Measurements from ENCODE around the gene UBXN6.

Gene UBXN6

DNA sequence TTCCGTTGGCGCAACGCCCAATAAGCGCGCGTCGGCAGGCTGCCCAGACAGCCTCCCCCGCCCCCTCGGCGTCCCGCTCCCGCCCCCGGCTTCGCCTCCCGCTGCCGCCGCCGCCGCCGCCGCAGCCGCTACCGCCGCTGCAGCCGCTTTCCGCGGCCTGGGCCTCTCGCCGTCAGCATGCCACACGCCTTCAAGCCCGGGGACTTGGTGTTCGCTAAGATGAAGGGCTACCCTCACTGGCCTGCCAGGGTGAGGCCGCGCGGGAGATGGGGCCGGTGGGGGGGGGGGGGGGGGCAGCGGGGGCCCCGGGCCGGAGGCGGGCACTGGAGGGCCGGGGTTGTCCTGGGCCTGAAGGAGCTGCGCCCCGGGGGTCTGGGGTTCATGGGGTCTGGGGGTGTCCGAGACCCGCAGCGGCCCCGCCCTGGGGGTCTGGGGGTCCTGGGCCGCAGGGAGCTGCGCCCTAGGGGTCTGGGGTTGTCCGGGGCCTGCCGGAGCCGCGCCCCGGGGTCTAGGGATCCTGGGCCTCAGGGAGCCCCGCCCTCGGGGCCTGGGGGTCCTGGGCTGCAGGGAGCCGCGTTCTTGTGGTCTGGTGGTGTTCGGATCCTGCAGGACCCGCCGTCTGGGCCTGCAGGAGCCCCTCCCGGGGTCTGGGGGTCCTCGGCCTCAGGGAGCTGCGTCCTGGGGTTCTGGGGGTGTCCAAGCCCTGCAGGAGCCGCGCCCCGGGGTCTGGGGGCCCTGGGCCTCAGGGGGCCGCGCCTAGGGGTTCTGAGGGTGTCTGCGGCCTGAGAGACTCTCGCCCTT, 14.8 kb upstream of the UBXN6 start, which contains the start of gene HDGFL2:
TSS of gene HDGFL2 (plus strand) at position 124 of the 801 bp plus-strand sequence. CDS start at position 178, 54 bp downstream.
- peak within 1 kb of the TSS; percentile 77 for H3K4me3 ChIP-seq (ENCODE audit: control insufficient read depth, low read depth, low read length)
- TF ChIP-seq CTCF (conservative IDR thresholded peaks at IDR 0.05; ENCODE audit: control insufficient read depth, insufficient read depth, low read depth, low read length) = no peak
- no peak for DNase-seq (ENCODE audit: low read depth)

DNA sequence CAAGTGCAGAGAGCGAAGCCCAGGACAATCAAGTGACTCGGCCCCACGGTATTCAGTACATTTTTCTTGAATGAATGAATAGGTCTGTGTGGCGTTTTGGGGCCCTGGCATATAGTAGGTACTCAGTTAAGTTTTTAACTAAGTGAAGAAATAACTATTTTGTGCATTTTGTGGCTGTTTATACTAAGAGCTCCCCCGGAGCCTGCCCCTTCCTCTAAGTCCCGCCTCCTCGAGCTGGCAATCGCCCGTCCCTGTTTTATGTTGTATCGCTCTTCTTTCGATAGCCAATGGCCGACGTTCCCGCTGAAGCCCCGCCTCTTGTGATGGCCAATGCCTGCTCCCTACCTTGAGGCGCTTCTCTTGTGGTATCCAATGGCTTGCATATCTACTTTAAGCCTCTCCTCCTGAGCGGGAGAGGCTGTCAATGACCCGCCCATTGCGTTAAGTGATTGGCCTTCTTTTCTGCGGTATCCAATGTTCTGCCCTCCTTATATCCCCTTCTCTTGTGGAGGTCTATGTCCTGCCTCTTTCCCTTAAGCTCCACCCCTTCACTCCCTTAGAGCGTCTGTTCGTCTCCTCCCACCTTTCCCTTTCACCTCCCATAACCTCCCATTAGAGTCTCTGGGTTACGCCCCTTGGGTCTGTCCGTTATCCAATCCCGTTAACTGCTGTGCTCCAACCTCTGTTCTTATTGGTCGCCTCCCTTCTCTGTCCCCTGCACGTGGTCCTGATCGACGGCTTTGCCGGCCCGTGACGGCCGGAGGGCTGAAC, 14.0 kb upstream of the UBXN6 start:
- DNase-seq (ENCODE audit: low read depth) = peak; percentile 100
- peak overlapping the region; percentile 77 for H3K4me3 ChIP-seq (ENCODE audit: control insufficient read depth, low read depth, low read length)
- TF ChIP-seq CTCF (conservative IDR thresholded peaks at IDR 0.05; ENCODE audit: control insufficient read depth, insufficient read depth, low read depth, low read length) = no peak

DNA sequence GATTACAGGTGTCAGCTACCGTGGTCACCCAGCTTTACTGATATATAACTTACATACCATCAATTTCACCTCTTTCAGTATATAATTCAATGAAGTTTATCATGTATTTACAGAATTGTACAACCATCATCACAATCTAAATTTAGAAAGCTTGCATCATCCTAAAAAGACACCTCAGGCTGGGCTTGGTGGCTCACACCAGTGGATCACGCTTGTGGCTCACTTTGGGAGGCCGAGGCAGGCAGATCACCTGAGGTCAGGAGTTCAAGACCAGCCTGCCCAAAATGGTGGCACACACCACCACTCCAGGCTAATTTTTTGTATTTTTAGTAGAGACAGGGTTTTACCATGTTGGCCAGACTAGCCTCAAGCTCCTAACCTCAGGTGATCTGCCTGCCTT, 10.2 kb upstream of the UBXN6 start:
- no peak overlapping the region for H3K4me3 ChIP-seq (ENCODE audit: control insufficient read depth, low read depth, low read length)
- TF ChIP-seq CTCF (conservative IDR thresholded peaks at IDR 0.05; ENCODE audit: control insufficient read depth, insufficient read depth, low read depth, low read length) = no peak
- no peak for DNase-seq (ENCODE audit: low read depth)

DNA sequence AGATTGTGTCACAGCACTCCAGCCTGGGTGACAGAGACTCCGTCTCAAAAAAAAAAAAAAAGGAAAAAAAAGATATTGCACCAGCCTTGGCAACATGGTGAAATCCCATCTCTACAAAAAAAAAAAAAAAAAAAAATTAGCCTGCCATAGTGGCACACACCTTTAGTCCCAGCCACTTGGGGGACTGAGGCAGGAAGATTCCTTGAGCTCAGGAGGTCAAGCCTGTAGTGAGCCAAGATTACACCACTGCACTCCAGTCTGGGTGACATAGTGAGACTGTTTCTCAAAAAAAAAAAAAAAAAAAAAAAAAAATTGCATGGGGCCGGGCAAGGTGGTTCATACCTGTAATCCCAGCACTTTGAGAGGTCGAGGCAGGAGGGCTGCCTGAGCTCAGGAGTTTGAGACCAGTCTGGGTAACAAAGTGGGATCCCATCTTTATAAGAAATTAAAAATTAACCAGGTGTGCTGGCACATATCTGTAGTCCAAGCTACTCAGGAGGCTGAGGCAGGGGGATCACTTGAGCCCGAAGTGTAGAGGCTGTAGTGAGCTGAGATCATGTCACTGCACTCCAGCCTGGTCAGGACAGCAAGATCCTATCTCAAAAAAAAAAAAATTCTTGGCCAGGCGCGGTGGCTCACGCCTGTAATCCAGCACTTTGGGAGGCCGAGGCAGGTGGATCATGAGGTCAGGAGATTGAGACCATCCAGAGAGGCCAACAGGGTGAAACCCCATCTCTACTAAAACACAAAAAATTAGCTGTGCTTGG, 7.4 kb upstream of the UBXN6 start:
- H3K4me3 ChIP-seq (ENCODE audit: control insufficient read depth, low read depth, low read length) = no peak overlapping the region
- no peak for TF ChIP-seq CTCF (conservative IDR thresholded peaks at IDR 0.05; ENCODE audit: control insufficient read depth, insufficient read depth, low read depth, low read length)
- DNase-seq (ENCODE audit: low read depth) = no peak

DNA sequence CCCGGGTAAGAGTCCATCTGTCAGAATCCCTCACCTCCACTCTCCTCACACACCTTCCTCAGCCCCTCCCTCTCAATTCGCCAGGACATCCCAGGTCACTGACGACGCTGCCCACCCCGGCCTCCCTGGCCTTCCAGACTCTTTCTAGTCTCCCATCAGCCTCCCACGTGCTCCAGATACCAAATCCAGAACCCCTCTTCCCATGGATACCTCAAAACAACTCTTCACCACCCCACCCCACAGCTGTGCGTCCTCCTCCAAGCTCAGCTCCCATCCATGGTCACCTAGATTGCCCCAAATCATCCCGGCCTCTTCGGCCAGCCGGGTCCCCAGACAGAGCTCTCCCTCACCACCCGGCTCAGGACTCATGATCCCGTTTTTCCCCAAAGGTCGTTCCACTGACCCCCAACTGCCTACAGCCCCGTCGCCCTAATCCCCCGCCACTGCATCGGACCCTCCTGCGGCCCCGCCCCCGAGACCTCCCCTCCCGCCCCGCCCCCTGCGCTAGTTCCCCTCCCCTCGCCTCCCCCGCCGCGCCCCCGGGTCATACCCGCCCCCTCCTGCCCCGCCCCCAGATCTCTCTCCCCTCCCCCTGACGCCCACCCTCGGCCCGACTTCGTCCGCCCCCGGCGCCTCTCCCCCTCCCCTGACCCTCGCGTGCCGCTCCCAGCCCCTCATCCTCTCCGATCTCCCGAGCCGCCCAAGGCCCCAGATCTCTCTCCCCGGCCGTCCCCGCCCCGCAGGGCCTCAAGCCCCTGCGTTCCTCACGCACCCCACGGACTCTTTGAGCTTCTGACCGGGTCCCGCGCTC, 546 bp downstream of the UBXN6 start:
- no peak for TF ChIP-seq CTCF (conservative IDR thresholded peaks at IDR 0.05; ENCODE audit: control insufficient read depth, insufficient read depth, low read depth, low read length)
- DNase-seq (ENCODE audit: low read depth) = peak; percentile 53

GRCh38 chr19:4456476-4456842, 1.1 kb downstream of the UBXN6 start:
- H3K4me3 ChIP-seq (ENCODE audit: control insufficient read depth, low read depth, low read length) = peak overlapping the region; percentile 87
- peak; percentile 71 for DNase-seq (ENCODE audit: low read depth)
- no peak for TF ChIP-seq CTCF (conservative IDR thresholded peaks at IDR 0.05; ENCODE audit: control insufficient read depth, insufficient read depth, low read depth, low read length)

More for the DNA sequence above, 546 bp downstream of the UBXN6 start:
- H3K4me3 ChIP-seq (ENCODE audit: control insufficient read depth, low read depth, low read length) = peak overlapping the region; percentile 87
